GM12891 (cell line): Measurements from ENCODE around the gene LNPEP.

ENCODE experiments used
- PAX5 ChIP-seq: IDR thresholded peaks from 2 replicates; pipeline ENCODE4 v1.6.1; 2011; ENCODE audit warnings: low read length, moderate library complexity, mild to moderate bottlenecking; ENCODE audit not compliant: insufficient read depth, severe bottlenecking
- POLR2A ChIP-seq: IDR thresholded peaks from 2 replicates; pipeline ENCODE4 v1.6.1; 2011; ENCODE audit warnings: low read depth, low read length, control low read depth
- POLR2AphosphoS5 ChIP-seq: IDR thresholded peaks from 2 replicates; pipeline ENCODE4 v1.6.1; 2011; ENCODE audit warnings: low read depth, low read length, control low read depth
- POU2F2 ChIP-seq: IDR thresholded peaks from 2 replicates; pipeline ENCODE4 v1.6.1; 2011; ENCODE audit warnings: low read depth, mild to moderate bottlenecking, control low read depth, low read length, moderate library complexity
- SPI1 ChIP-seq: IDR thresholded peaks from 2 replicates; pipeline ENCODE4 v1.6.1; 2011; ENCODE audit warnings: low read depth, low read length, control low read depth
- TAF1 ChIP-seq: IDR thresholded peaks from 2 replicates; pipeline ENCODE4 v1.6.1; 2011; ENCODE audit warnings: low read depth, low read length, control low read depth

- TF ChIP-seq POLR2AphosphoS5 = no peak
- no peak for TF ChIP-seq TAF1
- TF ChIP-seq POLR2A = no peak
- no peak for TF ChIP-seq SPI1
- no peak for TF ChIP-seq POU2F2
- no peak for TF ChIP-seq PAX5
These were observed 120.4 kb downstream of the LNPEP start for GRCh38 chr5:97056263-97056662.
